T-cell (primary cell): ENCODE measurements around the gene KCNJ4. TPM values are rescaled to one million over a fixed set of nuclear protein-coding genes. Genes with fewer than 3 reads are reported as not detected.

Experiments
- ATAC-seq, 4 experiments: fragments of 200-7000 bp in 3 of 4; fragments of 150-1000 bp in 1 of 4; cut with Tn5 transposase; replicated peaks in 1 of 4; 1 replicate in 3 of 4; 2 replicates in 1 of 4; pipeline ENCODE4 v1.10.0; 2021; ENCODE audit warnings: moderate library complexity in 3 of 4, mild to moderate bottlenecking in 2 of 4, moderate number of reproducible peaks in 1 of 4
- CTCF ChIA-PET, 2 donors: fragments of 300-600 bp; sonication (Branson Sonifier 250); formaldehyde crosslinking; loops; one replicate each; lab custom pipeline; 2022; ENCODE audit warnings: antibody characterized with exemption in 2 of 2; lab: Charles Lee
- POLR2A ChIA-PET, 2 donors: fragments of 300-600 bp; sonication (Branson Sonifier 250); formaldehyde crosslinking; loops; one replicate each; lab custom pipeline; 2022; ENCODE audit warnings: antibody characterized with exemption in 2 of 2; lab: Charles Lee
- DNase-seq, 35 experiments: peaks; one replicate each; pipeline versions ENCODE4 v3.0.0 to v3.0.0-alpha.2; 2013 to 2023
- H3K27ac ChIP-seq: one replicate; pipeline ENCODE4 v1.5.1; 2013; ENCODE audit warnings: low read length
- H3K27me3 ChIP-seq, 2 experiments: replicated peaks in 1 of 2; 1 replicate in 1 of 2; 2 replicates in 1 of 2; pipeline versions ENCODE4 v1.6.1 to v1.7.0; 2013; ENCODE audit warnings: low read length in 1 of 2, mixed read lengths in 1 of 2; ENCODE audit not compliant: control insufficient read depth in 2 of 2, insufficient read depth in 2 of 2; ENCODE audit errors: extremely low read depth in 1 of 2
- H3K36me3 ChIP-seq, 2 donors: 1 replicate in 1 of 2; 2 replicates in 1 of 2; pipeline versions ENCODE4 v1.6.1 to v1.7.0; 2013; ENCODE audit warnings: low read length in 1 of 2; ENCODE audit not compliant: control insufficient read depth in 2 of 2, insufficient read depth in 1 of 2; ENCODE audit errors: extremely low read depth in 1 of 2
- H3K4me1 ChIP-seq, 2 experiments: 1 replicate in 1 of 2; 2 replicates in 1 of 2; pipeline versions ENCODE4 v1.6.1 to v1.7.0; 2013; ENCODE audit warnings: low read length in 2 of 2, mixed read lengths in 1 of 2; ENCODE audit not compliant: insufficient read depth in 2 of 2, control insufficient read depth in 1 of 2; ENCODE audit errors: extremely low read depth in 1 of 2
- H3K4me3 ChIP-seq, 2 donors: 1 replicate in 1 of 2; 2 replicates in 1 of 2; pipeline versions ENCODE4 v1.5.1 to v1.7.0; 2013; ENCODE audit warnings: mild to moderate bottlenecking in 2 of 2, low read length in 1 of 2, moderate library complexity in 1 of 2; ENCODE audit not compliant: control insufficient read depth in 1 of 2; ENCODE audit errors: extremely low read depth in 1 of 2
- H3K9me3 ChIP-seq: 2 replicates; pipeline ENCODE4 v1.7.0; 2013
- H3K27ac Mint-ChIP-seq, 2 donors: one replicate each; pipeline ENCODE4 v1.8.0; 2020 to 2021; ENCODE audit warnings: mild to moderate bottlenecking in 2 of 2, mixed read lengths in 2 of 2
- H3K27me3 Mint-ChIP-seq, 2 donors: one replicate each; pipeline ENCODE4 v1.8.0; 2021 to 2022; ENCODE audit warnings: mixed read lengths in 2 of 2
- H3K36me3 Mint-ChIP-seq: one replicate; pipeline ENCODE4 v1.8.0; 2021; ENCODE audit warnings: mixed read lengths
- H3K4me1 Mint-ChIP-seq, 3 donors: one replicate each; pipeline ENCODE4 v1.8.0; 2020 to 2022; ENCODE audit warnings: mixed read lengths in 3 of 3, mild to moderate bottlenecking in 1 of 3
- H3K4me3 Mint-ChIP-seq, 3 donors: one replicate each; pipeline ENCODE4 v1.8.0; 2020 to 2022; ENCODE audit warnings: mild to moderate bottlenecking in 3 of 3, mixed read lengths in 3 of 3, moderate library complexity in 3 of 3
- H3K9me3 Mint-ChIP-seq, 3 donors: one replicate each; pipeline ENCODE4 v1.8.0; 2020 to 2022; ENCODE audit warnings: mixed read lengths in 3 of 3
- WGBS: methylation state at CpG from one replicate; pipeline ENCODE4 v1.1.5; 2013; ENCODE audit warnings: missing lambda C conversion rate; ENCODE audit not compliant: insufficient coverage; 5-methylcytosine and 5-hydroxymethylcytosine counted together
- total RNA-seq, 35 experiments: library from RNA in 6 of 35; stranded (reverse) in 6 of 35; fragments of 120-200 nt in 1 of 35; gene quantifications; one replicate each; pipeline versions ENCODE4 v1.2.1 to v1.2.4 and lab custom pipeline; 2013 to 2026

Gene KCNJ4
- total RNA-seq, 5 donors from 2014 or later (not counting 1 experiment from before 2014, with no cell fraction given) = not detected

DNA sequence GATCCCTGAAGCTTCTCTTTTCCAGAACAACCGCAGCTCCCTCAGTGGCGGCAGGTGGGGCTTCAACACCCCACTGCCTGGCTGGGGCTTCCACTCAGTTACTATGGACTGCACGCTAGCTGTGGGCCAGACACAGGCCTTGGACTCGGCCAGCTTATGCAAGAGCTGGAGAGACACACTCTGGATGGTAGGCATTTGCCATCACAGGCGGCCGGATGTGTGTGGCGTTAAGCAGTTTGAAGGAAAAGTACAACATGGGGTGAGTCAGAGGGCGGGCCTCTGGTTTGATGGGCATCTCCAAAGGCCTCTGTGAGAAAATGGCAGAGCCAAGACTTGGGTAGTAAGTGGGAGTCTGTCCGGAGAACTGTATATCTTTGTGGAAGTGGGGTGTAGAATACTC is 17.6 kb downstream of the KCNJ4 start:
- Mint-ChIP-seq H3K4me1 (no peaks in the 10 kb centered on the region), H3K27me3 (peaks cover 5 to 10% of the 10 kb centered on the region in 2 donors), H3K36me3 (no peaks in the 10 kb centered on the region), H3K27ac (no peak overlapping the region), H3K4me3 (no peak overlapping the region), H3K9me3 (no peaks in the 10 kb centered on the region)
- Histone ChIP-seq H3K9me3 (no peaks in the 10 kb centered on the region), H3K27me3 (peaks cover 0 to 29% of the 10 kb centered on the region in 2 experiments), H3K4me1 (no peaks in the 10 kb centered on the region), H3K4me3 (no peak overlapping the region), H3K27ac (no peak overlapping the region), H3K36me3 (no peaks in the 10 kb centered on the region)
- 89% methylated on average over 8 of the region's 9 CpGs for WGBS
- no peak for ATAC-seq
- POLR2A ChIA-PET = no interaction called here
- no peak for DNase-seq
- CTCF ChIA-PET = interaction anchor here (0.5 to 0.6 kb wide), 3 partner anchors 26 to 126 kb away, joined by 3 to 5 read pairs (median 4); no protein-coding TSS in a partner anchor

DNA sequence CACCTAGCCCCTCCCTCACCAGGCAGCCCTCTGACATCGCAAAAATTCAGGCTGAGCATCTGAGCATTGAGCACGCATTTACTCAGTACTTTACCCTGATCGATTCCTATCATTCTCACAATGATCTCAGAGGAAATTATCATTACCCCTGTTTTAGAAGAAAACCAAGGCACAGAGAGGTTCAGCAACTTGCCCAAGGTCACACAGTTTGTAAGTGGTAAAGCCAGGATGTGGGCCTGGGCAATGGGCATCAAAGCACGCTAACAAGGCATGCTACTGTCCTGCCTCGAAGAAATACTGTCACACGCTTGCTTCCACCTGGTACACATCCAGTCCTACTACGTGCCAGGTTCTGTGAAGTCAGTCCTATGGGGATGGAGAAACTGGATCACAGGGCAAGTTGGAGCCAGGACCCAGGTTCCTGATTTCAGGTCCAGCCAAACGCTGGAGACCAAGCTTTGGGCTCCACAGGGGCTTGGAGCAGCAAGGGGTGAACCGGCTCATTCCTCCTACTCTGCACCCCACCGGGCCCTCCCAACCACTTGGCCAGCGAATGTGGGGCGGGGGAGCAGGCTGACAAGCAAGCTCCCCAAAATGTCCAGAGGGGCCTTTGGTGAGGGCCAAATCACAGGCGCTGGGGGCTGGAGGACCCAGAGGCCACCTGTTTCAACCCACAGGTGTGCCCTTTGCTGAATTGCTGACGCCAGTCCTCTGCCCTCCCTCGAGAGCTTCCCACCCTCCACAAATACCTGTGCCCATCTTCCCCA is 18.2 kb downstream of the KCNJ4 start:
- no peak overlapping the region for H3K4me3 ChIP-seq
- Mint-ChIP-seq H3K36me3 (no peaks in the 10 kb centered on the region), H3K4me3 (no peak overlapping the region), H3K9me3 (no peaks in the 10 kb centered on the region), H3K27ac (no peak overlapping the region), H3K27me3 (peaks cover 5 to 10% of the 10 kb centered on the region in 2 donors), H3K4me1 (no peaks in the 10 kb centered on the region)
- POLR2A ChIA-PET = no interaction called here
- H3K4me1 ChIP-seq = no peaks in the 10 kb centered on the region
- WGBS = 85% methylated on average over 10 of the region's 15 CpGs
- CTCF ChIA-PET = interaction anchor here (0.5 to 0.6 kb wide), 3 partner anchors 26 to 125 kb away, joined by 3 to 5 read pairs (median 4); no protein-coding TSS in a partner anchor
- ATAC-seq (no peak), DNase-seq (no peak)
- no peaks in the 10 kb centered on the region for H3K9me3 ChIP-seq
- no peak overlapping the region for H3K27ac ChIP-seq
- H3K27me3 ChIP-seq = peaks cover 0 to 29% of the 10 kb centered on the region in 2 experiments
- H3K36me3 ChIP-seq = no peaks in the 10 kb centered on the region

DNA sequence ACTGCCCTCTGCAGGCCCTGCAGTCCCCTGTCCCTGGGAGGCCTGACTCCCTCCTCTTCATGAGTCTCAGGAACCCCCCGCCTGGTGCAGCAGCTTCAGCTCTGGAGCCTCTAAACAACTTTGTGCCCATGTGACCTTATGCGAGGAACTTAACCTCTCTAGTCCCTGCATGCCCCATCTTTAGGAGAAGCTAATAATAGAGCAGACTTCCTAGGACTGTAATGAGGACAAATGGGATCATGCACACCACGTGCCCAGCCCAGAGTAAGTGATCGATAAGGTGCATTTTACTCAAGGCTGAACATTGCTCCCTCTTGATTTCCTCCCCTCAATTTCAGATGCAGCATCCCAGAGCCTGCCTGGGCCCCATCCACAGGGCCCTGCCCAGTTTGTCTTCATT is 19.0 kb downstream of the KCNJ4 start:
- no peak overlapping the region for H3K4me3 Mint-ChIP-seq
- no peaks in the 10 kb centered on the region for H3K4me1 ChIP-seq
- CTCF ChIA-PET = no interaction called here
- H3K9me3 Mint-ChIP-seq = no peaks in the 10 kb centered on the region
- no peaks in the 10 kb centered on the region for H3K4me1 Mint-ChIP-seq
- WGBS = 67% methylated on average over 1 of the region's 4 CpGs
- no peak overlapping the region for H3K4me3 ChIP-seq
- peaks cover 0 to 27% of the 10 kb centered on the region in 2 experiments for H3K27me3 ChIP-seq
- DNase-seq = no peak
- H3K36me3 Mint-ChIP-seq = no peaks in the 10 kb centered on the region
- peaks cover 5 to 10% of the 10 kb centered on the region in 2 donors for H3K27me3 Mint-ChIP-seq
- no peak overlapping the region for H3K27ac ChIP-seq
- H3K36me3 ChIP-seq = no peaks in the 10 kb centered on the region
- peak overlapping the region in 1 of 2 donors; percentile 43 for H3K27ac Mint-ChIP-seq
- H3K9me3 ChIP-seq = no peaks in the 10 kb centered on the region
- POLR2A ChIA-PET = no interaction called here
- no peak for ATAC-seq

DNA sequence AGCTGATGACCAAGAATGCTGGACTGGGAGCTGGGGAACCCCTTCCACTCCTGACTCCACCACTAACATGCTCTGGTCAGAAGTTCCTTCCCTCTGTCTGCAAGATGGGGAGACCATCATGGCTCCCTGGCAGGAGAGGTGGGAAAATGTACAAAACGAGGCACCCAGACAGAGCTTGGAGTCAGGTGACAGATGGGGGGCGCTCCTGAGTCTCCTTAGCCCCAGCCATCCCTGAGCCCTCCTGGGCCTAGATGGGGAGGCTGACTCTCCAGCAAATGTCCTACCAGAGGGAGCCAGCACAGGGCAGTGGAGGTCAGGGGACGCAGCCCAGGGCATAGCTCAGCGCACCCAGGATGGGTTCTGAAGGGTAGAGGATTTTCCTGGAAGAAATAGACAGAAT is 20.0 kb downstream of the KCNJ4 start:
- no peak for ATAC-seq
- Histone ChIP-seq H3K36me3 (no peaks in the 10 kb centered on the region), H3K27me3 (peaks cover 0 to 25% of the 10 kb centered on the region in 2 experiments), H3K27ac (no peak overlapping the region), H3K4me1 (no peaks in the 10 kb centered on the region), H3K4me3 (no peak overlapping the region), H3K9me3 (no peaks in the 10 kb centered on the region)
- H3K27me3 Mint-ChIP-seq = peaks cover 0 to 10% of the 10 kb centered on the region in 2 donors
- ChIA-PET CTCF (no interaction called here), POLR2A (no interaction called here)
- no peak for DNase-seq
- H3K4me1 Mint-ChIP-seq = no peaks in the 10 kb centered on the region
- no peaks in the 10 kb centered on the region for H3K9me3 Mint-ChIP-seq
- H3K4me3 Mint-ChIP-seq = no peak overlapping the region
- no peak overlapping the region for H3K27ac Mint-ChIP-seq
- WGBS = 73% methylated on average over 4 of the region's 4 CpGs
- H3K36me3 Mint-ChIP-seq = no peaks in the 10 kb centered on the region

DNA sequence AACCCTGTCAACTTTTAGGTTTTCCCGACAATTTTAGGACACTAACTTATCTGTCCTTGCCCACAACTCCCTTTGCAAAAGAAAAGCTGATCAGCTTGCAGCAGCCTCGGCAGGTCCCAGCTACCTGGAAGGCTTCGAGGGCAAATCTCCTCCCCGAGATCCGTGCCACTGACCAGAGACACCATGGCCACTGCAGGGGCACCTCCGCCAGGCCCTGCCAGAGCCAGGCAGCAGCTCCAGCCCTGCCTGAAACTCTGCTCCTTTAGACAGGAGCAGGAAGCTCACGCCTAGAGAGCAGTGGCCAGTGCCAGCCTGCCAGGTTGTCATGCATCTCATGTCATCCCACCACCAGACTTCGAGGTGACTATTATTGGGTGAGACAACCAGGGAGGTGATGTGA is 21.1 kb downstream of the KCNJ4 start:
- Mint-ChIP-seq H3K27me3 (peaks cover 0 to 7% of the 10 kb centered on the region in 2 donors), H3K4me3 (no peak overlapping the region), H3K4me1 (no peaks in the 10 kb centered on the region), H3K9me3 (no peaks in the 10 kb centered on the region), H3K36me3 (no peaks in the 10 kb centered on the region), H3K27ac (no peak overlapping the region)
- POLR2A ChIA-PET = no interaction called here
- no peak for DNase-seq
- no peaks in the 10 kb centered on the region for H3K9me3 ChIP-seq
- peaks cover 0 to 25% of the 10 kb centered on the region in 2 experiments for H3K27me3 ChIP-seq
- no peak overlapping the region for H3K4me3 ChIP-seq
- H3K27ac ChIP-seq = no peak overlapping the region
- no peaks in the 10 kb centered on the region for H3K4me1 ChIP-seq
- WGBS = 78% methylated on average over 6 of the region's 8 CpGs
- ATAC-seq = no peak
- CTCF ChIA-PET = no interaction called here
- H3K36me3 ChIP-seq = no peaks in the 10 kb centered on the region

DNA sequence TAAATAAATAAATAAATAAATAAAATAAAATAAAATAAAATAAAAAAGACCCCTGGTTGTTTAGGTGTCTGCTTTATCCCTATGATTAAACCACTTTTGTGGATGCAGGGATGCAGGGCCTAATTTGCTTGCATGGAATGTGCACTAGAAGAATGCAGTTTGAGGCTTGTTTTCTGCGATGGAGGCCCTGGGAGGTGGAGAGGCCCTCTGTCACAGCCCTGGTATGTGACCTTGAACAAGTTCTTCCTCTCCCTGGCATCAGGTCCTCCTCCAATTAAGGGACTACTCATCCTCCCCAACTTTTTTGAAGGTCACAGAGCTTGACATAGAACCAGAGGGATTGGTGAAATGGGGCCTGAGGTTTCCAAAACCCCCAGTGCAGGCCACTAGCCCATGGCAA is 22.7 kb downstream of the KCNJ4 start:
- peaks cover 0 to 5% of the 10 kb centered on the region in 2 donors for H3K27me3 Mint-ChIP-seq
- H3K36me3 ChIP-seq = no peaks in the 10 kb centered on the region
- no peaks in the 10 kb centered on the region for H3K9me3 ChIP-seq
- ChIA-PET POLR2A (no interaction called here), CTCF (no interaction called here)
- WGBS = no CpG with 5 or more reads among the region's 1 CpG
- ATAC-seq (no peak), DNase-seq (no peak)
- no peak overlapping the region for H3K27ac ChIP-seq
- no peaks in the 10 kb centered on the region for H3K36me3 Mint-ChIP-seq
- H3K4me3 ChIP-seq = no peak overlapping the region
- no peak overlapping the region for H3K4me3 Mint-ChIP-seq
- H3K27me3 ChIP-seq = peaks cover 0 to 23% of the 10 kb centered on the region in 2 experiments
- H3K4me1 Mint-ChIP-seq = no peaks in the 10 kb centered on the region
- H3K4me1 ChIP-seq = no peaks in the 10 kb centered on the region
- no peaks in the 10 kb centered on the region for H3K9me3 Mint-ChIP-seq
- H3K27ac Mint-ChIP-seq = no peak overlapping the region
